Coronary artery (tissue), 2 donors: ENCODE results near the gene TECPR1.
"Not testable (repeated sequence)": the region's sequence is repeated elsewhere in the genome, so short reads cannot be mapped to it uniquely, and the experiment has no call there.

Source experiments
- DNase-seq: peaks from one replicate; pipeline ENCODE4 v3.0.0-alpha.2; 2017; ENCODE audit warnings: low spot score
- H3K27ac ChIP-seq, 2 donors: fragments of 200-600 bp; sonication (generic); one replicate each; pipeline ENCODE4 v1.5.1; 2016 to 2019
- H3K4me3 ChIP-seq: fragments of 200-600 bp; sonication (generic); 2 replicates; pipeline ENCODE4 v1.5.1; 2016; ENCODE audit warnings: mild to moderate bottlenecking, moderate library complexity
- CTCF ChIP-seq: fragments of 200-600 bp; sonication (generic); IDR thresholded peaks from one replicate; pipeline ENCODE4 v1.5.1; 2019; ENCODE audit warnings: antibody characterized with exemption

TECPR1 gene

GRCh38 chr7:98225913-98226614 is 26.0 kb downstream of the TECPR1 start:
- DNase-seq: no peak
- Histone ChIP-seq H3K27ac (no peak overlapping the region), H3K4me3 (no peak overlapping the region)
- no peak for TF ChIP-seq CTCF

- Histone ChIP-seq H3K4me3 (no peak overlapping the region), H3K27ac (no peak overlapping the region)
- TF ChIP-seq CTCF: no peak
- no peak for DNase-seq
Observed at GRCh38 chr7:98224701-98225181, 27.3 kb downstream of the TECPR1 start.

GRCh38 chr7:98223898-98224700 is 27.9 kb downstream of the TECPR1 start:
- Histone ChIP-seq H3K27ac (no peak overlapping the region), H3K4me3 (no peak overlapping the region)
- DNase-seq: no peak
- no peak for TF ChIP-seq CTCF

- no peak for DNase-seq
- Histone ChIP-seq H3K27ac (no peak overlapping the region), H3K4me3 (no peak overlapping the region)
- TF ChIP-seq CTCF: no peak
Observed at GRCh38 chr7:98223351-98223897, 28.6 kb downstream of the TECPR1 start.

- no peak for DNase-seq
- TF ChIP-seq CTCF: no peak
- no peak overlapping the region for H3K27ac ChIP-seq
- no peak overlapping the region for H3K4me3 ChIP-seq
Observed at GRCh38 chr7:98222533-98223195, 29.4 kb downstream of the TECPR1 start.

- H3K4me3 ChIP-seq: no peak overlapping the region
- no peak for DNase-seq
- no peak overlapping the region for H3K27ac ChIP-seq
- no peak for TF ChIP-seq CTCF
Observed at GRCh38 chr7:98221611-98222532, 30.2 kb downstream of the TECPR1 start.

GRCh38 chr7:98219382-98219781 is 32.6 kb downstream of the TECPR1 start:
- DNase-seq, H3K4me3 ChIP-seq, H3K27ac ChIP-seq: not testable (repeated sequence)
